C4-2B (cell line): ENCODE measurements around the gene MYO1E.

Source experiments
- ZFX ChIP-seq: fragments of 450-650 bp; IDR thresholded peaks from 2 replicates; pipeline ENCODE4 v1.6.1; 2017
- TF ChIP-seq, protein P1 (sequence below): fragments of 450-650 bp; conservative IDR thresholded peaks from 2 replicates; pipeline ENCODE4 v1.5.1; 2017; ENCODE audit warnings: mild to moderate bottlenecking

DNA sequence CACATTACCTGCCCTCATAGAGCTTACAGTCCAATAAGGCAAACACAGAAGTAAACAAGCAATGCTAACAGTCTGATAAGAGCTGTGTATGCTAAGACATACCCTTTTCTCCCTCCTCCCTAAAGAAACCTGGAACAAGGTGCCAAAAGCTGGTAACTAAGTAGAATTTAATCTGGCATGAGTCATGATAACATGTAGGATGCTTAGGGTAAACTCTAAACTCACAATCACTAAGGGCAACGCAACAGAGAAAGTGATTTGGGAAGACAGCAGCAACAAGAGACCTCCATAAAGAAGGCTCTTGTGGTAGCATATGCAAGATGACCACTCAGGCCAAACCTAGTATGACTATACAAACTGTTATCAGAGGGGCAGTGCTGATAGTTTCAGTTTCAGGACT, 55.5 kb downstream of the MYO1E start:
- TF ChIP-seq, protein P1, sequence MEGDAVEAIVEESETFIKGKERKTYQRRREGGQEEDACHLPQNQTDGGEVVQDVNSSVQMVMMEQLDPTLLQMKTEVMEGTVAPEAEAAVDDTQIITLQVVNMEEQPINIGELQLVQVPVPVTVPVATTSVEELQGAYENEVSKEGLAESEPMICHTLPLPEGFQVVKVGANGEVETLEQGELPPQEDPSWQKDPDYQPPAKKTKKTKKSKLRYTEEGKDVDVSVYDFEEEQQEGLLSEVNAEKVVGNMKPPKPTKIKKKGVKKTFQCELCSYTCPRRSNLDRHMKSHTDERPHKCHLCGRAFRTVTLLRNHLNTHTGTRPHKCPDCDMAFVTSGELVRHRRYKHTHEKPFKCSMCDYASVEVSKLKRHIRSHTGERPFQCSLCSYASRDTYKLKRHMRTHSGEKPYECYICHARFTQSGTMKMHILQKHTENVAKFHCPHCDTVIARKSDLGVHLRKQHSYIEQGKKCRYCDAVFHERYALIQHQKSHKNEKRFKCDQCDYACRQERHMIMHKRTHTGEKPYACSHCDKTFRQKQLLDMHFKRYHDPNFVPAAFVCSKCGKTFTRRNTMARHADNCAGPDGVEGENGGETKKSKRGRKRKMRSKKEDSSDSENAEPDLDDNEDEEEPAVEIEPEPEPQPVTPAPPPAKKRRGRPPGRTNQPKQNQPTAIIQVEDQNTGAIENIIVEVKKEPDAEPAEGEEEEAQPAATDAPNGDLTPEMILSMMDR: no peak
- TF ChIP-seq ZFX: no peak
